ENCODE data around the gene HOXA3. TPM values are rescaled to one million over a fixed set of nuclear protein-coding genes. Genes with fewer than 3 reads are reported as not detected.

The HOXA3 gene
- total RNA-seq, 1 experiment from 2014 or later, result not detected

GRCh38 chr7:27092819-27093110, 59.6 kb downstream of the HOXA3 start:
- Histone ChIP-seq H3K27me3 (ENCODE audit: insufficient read depth, low read length) (peaks cover 89% of the 10 kb centered on the region), H3K23me2 (ENCODE audit: insufficient read length, low read depth, low read length, poor library complexity, severe bottlenecking) (peaks cover 7% of the 10 kb centered on the region), H2BK12ac (ENCODE audit: insufficient read length, low read depth, low read length) (no peak overlapping the region), H3K79me2 (ENCODE audit: insufficient read depth, low read length) (no peaks in the 10 kb centered on the region), H2BK120ac (ENCODE audit: low read depth, low read length, poor library complexity, severe bottlenecking) (no peak overlapping the region), H2BK15ac (ENCODE audit: low read depth, low read length) (no peak overlapping the region), H3K14ac (ENCODE audit: insufficient read depth, low read length) (no peak overlapping the region), H3K23ac (ENCODE audit: insufficient read length, low read depth, low read length) (no peak overlapping the region), H3K4ac (ENCODE audit: low read depth, low read length) (no peak overlapping the region), H4K5ac (ENCODE audit: insufficient read length, low read depth, low read length) (no peak overlapping the region), H3K56ac (ENCODE audit: insufficient read length, low read depth, low read length) (no peak overlapping the region), H4K20me1 (ENCODE audit: control insufficient read depth, insufficient read depth, insufficient read length) (no peaks in the 10 kb centered on the region), H2AK5ac (ENCODE audit: insufficient read length, low read length) (no peak overlapping the region), H3K4me2 (ENCODE audit: insufficient read depth, insufficient read length, low read length) (no peak overlapping the region), H4K91ac (ENCODE audit: insufficient read length, low read depth, low read length) (no peak overlapping the region), H2BK5ac (ENCODE audit: insufficient read length, low read length) (no peak overlapping the region), H4K8ac (replicated peaks; ENCODE audit: insufficient read length, low read depth, low read length) (no peak overlapping the region), H3K9ac (ENCODE audit: extremely low read depth, insufficient read length, low read length) (no peak overlapping the region), H2AFZ (ENCODE audit: low read length) (no peak overlapping the region), H3T11ph (ENCODE audit: low read length) (no peak overlapping the region), H3K9me3 (ENCODE audit: control insufficient read depth, low read depth, low read length) (no peaks in the 10 kb centered on the region), H3K79me1 (ENCODE audit: insufficient read depth, low read depth, low read length, poor library complexity, severe bottlenecking) (no peaks in the 10 kb centered on the region), H2BK20ac (ENCODE audit: low read depth, low read length, poor library complexity, severe bottlenecking) (no peak overlapping the region), H3K18ac (ENCODE audit: insufficient read length, low read depth, low read length) (no peak overlapping the region), H3K4me1 (ENCODE audit: insufficient read depth, low read length) (peaks cover 5% of the 10 kb centered on the region; the same call in 1 of the 2 replicates), H3K27ac (ENCODE audit: insufficient read length, low read depth, low read length) (no peak overlapping the region)
- Mint-ChIP-seq H3K27me3 (ENCODE audit: low read depth) (peaks cover 100% of the 10 kb centered on the region), H3K4me3 (no peak overlapping the region), H3K27ac (no peak overlapping the region), H3K9me3 (peaks cover 0 to 20% of the 10 kb centered on the region in 2 experiments; a peak in 3 of 5 replicates), H3K36me3 (ENCODE audit: insufficient read depth in 1 of 3, low read depth in 3 of 3) (no peaks in the 10 kb centered on the region; a peak in 1 of 7 replicates), H3K4me1 (peaks cover 46 to 48% of the 10 kb centered on the region in 2 experiments)
- TF ChIP-seq, protein P1, sequence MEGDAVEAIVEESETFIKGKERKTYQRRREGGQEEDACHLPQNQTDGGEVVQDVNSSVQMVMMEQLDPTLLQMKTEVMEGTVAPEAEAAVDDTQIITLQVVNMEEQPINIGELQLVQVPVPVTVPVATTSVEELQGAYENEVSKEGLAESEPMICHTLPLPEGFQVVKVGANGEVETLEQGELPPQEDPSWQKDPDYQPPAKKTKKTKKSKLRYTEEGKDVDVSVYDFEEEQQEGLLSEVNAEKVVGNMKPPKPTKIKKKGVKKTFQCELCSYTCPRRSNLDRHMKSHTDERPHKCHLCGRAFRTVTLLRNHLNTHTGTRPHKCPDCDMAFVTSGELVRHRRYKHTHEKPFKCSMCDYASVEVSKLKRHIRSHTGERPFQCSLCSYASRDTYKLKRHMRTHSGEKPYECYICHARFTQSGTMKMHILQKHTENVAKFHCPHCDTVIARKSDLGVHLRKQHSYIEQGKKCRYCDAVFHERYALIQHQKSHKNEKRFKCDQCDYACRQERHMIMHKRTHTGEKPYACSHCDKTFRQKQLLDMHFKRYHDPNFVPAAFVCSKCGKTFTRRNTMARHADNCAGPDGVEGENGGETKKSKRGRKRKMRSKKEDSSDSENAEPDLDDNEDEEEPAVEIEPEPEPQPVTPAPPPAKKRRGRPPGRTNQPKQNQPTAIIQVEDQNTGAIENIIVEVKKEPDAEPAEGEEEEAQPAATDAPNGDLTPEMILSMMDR (conservative IDR thresholded peaks at IDR 0.05), result no peak
- WGBS (ENCODE audit: extremely low coverage, insufficient read length, low lambda C conversion rate), result no CpG with 5 or more reads among the region's 1 CpG
- no peak for DNase-seq

Measured in H9 (cell line).